Activated CD4-positive, CD25-positive, alpha-beta regulatory T cell (primary cell): ENCODE measurements around the gene ANKZF1.

Experiments
- DNase-seq, 4 experiments: peaks; one replicate each; lab custom pipeline; 2025; lab: John Stamatoyannopoulos, UW

ANKZF1 gene

DNA sequence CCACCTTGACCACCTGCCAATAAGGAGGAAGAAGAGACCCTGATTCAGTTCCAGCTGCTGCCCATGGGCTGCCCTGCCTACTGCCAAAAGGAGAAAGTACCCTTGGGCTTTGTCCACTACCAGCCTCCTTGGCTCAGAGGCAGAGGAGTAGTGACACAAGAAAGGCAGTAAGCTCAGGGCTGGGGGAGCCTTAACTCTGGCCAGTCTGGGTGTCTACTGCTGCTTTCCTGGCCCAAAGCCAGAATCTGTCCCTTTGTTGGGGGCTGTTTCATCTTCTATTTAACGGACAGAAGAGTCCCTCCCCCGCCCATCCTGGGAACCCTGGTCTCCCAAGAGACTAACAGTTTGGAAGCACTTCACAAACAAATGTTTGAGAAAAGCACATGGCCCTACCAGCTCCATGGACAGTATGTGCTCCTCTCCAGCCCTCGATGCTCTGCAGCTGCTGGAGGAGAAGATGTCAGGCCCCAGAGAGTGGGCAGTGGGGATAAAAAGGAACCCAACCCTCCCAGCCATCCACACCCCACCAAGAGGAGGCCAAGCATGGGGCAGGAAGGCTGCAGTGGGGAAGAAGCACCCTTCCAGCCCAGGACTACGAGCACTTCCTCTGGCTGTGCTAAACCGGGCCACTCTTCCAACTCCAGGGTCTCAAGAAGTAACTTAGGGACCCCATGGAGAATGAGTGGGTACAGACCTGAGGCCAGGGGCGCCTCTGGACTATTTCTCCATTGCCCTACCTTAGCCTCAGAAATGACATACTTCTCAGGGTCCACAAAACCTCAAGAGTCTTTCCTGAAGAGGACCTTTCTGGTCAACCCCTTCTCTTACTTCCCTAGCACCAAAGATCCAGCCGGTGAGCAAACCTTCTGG lies 1.3 kb upstream of the ANKZF1 start:
- DNase-seq, result no peak

DNA sequence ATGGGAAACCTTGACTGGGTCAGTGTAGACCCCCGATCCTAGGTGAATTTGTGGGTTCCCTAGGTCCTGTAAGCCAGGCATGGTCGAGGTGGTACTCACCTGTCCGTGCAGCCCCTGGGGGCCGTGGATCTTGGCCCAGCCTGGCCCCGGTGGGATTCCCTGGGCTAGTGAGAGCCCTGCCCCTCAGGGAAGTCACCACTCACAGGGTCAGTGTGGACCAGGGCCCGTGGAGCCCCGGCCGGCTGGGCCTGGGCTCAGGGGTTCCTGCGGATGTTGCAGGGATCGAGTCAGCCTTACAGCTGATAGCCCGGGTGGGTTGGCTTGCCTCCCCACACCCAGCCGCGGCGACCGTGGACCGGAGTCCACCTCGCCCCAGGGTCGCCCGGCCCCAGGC lies 698 bp upstream of the ANKZF1 start:
- no peak for DNase-seq

DNA sequence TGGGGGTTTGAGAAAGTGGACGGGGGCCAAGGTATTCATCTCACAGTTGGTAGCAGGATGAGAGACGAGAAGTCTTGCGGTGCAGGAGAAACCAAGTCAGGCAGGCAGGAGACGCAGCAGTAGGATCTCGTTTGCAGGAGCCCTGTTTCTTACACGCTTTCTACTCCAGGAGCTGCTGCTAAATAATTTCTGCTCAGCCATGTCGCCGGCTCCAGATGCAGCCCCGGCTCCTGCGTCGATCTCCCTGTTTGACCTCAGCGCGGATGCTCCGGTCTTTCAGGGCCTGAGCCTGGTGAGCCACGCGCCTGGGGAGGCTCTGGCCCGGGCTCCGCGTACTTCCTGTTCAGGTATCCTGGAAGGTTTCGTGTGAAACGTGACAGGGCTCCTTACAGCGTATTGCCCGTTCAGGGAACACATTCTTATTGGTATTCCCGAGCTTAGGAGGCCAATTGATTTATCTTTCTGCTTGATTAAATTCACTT lies 494 bp downstream of the ANKZF1 start:
- DNase-seq, result no peak

DNA sequence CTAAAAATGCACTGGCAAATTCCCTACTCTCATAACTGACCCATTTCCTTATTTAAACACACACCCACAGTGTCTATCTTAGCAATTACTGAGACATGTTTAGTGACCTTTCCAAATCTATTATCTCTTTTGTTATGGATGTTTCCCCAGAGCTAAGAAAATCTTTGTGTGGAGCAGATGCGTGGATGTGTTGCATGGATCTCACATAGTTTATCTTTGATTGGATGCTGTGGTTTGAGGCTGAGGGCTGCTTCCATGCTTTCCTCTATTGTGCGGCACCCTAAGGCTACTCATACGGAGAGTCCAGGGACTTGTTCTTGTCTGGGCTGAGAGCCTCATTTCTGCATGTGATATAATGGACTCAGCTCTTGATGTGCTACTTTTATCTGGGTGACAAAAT lies 4.7 kb downstream of the ANKZF1 start:
- DNase-seq, result no peak

DNA sequence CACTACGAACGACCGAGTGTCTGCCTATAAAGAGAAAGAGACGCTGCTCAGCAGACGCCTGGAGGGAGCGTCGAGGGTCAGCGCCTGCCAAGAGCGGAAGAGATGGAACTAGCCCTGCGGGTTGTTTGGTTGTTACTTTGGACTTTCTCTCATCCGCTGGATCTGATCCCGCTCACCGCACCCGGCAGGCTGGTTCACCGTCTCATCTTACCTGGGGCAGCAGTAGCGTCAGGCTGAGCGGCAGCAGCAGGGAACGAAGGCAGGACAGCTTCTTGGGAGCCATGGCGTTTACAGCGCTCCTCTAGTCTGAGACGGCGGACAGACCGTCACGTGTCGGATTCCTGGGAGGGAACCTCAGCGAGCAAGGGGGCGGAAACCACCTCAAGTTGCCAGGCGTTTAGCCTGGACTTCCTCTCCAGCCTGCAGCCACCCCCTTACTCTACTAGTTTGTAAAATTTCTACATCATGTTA lies 13.7 kb downstream of the ANKZF1 start:
- DNase-seq, result no peak

DNA sequence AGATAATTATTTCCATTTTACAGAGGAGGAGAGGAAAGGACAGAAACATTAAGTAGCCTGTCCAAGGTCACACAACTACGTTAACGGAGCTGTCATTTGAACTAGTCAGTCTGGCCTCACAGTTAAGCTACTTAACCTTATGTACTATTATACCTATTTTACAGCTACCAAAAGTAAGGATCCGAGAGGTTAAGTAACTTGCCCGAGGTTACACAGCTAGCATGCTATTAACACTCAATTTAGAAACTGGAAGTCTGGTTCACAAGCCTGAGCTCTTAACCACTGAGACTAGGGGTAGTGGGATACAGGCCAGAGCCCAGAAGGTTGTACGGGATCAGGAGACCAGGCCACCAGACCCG lies 15.2 kb downstream of the ANKZF1 start:
- no peak for DNase-seq

DNA sequence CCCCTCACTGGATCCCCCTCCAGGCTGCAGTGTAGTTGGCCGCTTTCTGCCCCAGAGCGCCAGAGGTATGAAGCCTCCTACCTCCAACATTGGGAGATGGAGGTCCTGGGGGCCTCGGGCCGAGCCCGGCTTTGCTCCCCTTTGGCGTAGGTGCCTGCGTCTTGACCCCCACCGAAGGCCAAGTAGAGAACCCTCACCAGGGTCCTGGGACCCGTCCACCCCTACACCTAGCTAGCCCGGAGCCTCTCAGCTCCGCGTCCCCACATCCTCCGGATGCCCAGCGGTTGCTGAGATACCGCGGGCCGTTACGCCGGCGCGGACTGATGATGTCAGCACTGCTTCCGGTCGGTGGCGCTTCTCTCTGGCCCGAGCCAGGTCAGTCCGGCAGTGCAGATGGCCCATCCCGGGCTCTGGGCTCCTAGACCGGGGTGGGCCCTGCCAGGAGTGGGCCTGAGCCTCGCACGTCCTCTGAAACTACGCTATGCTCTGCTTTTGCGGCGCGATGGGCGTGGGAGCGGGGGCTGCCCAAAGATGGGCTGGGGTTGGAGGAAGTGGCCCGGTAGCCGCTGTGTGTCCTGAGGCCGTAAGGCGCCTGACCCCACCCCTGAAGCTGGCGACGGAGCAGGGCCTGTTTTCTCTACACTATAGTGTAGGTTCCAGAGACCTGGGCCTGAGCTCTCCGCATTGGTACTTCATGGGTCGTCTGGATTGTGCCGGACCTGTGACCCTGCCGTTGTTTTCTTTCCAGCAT lies 15.7 kb downstream of the ANKZF1 start, which contains the start of the genes GLB1L and STK16:
Gene GLB1L, minus strand, starts transcription at position 297 of the 751 bp plus-strand sequence. CDS start 1,871 bp downstream, outside the sequence.
Gene STK16, plus strand, starts transcription at position 332 of the 751 bp plus-strand sequence. CDS start 521 bp downstream, outside the sequence.
- DNase-seq, result peak; percentile 80 to 87 (median 82)

DNA sequence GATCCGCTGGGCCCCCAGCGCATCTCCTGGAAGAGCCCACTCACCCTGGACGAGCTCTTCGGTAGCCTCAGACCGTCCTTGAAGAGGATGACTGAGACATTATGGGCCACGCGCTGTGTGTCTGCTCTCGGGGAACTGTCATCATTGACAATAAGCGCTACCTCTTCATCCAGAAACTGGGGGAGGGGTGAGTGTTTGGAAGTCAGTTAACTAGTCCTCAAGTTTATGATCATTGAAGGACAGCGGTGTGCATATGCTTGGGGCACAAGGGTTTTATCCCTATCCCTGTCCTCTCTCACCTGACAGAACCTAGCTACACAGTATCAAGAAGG lies 16.3 kb downstream of the ANKZF1 start:
- DNase-seq, result no peak

DNA sequence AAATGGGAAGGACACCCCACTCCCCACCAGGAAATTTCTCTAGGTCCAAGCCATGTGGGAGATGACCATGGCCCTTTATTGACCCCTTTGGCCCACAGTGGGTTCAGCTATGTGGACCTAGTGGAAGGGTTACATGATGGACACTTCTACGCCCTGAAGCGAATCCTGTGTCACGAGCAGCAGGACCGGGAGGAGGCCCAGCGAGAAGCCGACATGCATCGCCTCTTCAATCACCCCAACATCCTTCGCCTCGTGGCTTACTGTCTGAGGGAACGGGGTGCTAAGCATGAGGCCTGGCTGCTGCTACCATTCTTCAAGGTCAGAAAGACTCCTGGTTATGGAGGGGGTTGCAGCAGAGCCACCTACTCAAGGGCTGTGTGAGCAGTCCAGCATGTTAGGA lies 17.0 kb downstream of the ANKZF1 start:
- DNase-seq, result no peak

DNA sequence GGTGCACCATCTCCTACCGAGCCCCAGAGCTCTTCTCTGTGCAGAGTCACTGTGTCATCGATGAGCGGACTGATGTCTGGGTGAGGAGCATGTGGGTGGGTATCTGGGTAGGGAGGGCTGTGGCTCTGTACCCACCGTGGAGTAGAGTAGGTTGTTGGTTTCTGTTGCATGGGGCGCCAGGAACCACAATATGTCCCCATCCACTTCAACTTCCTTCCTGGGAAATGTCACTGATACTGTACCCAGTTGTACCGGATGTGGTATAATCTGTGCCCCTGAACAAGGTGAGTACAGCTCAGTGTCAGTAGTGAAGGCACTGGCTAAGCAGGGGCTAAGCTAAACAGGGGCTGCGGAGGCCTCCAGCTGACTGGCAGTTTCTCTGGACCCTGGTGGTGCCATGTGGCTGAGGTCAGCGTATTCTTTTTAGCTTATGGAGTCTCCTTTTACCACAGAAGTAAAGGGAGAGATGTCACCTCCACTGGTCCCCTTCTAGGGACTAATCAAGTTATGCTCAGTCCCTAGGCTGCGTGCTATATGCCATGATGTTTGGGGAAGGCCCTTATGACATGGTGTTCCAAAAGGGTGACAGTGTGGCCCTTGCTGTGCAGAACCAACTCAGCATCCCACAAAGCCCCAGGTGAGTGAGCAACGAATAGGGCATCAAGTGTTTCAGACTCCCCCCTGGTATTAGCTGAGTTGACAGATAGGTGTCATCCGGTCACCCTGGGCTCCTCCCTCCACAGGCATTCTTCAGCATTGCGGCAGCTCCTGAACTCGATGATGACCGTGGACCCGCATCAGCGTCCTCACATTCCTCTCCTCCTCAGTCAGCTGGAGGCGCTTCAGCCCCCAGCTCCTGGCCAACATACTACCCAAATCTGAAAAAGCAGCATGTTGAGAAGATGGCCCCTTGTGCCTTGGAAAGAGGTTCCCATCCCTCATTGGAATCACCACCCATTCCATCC lies 18.4 kb downstream of the ANKZF1 start:
- peak in 1 of 4 experiments; percentile 27 for DNase-seq

DNA sequence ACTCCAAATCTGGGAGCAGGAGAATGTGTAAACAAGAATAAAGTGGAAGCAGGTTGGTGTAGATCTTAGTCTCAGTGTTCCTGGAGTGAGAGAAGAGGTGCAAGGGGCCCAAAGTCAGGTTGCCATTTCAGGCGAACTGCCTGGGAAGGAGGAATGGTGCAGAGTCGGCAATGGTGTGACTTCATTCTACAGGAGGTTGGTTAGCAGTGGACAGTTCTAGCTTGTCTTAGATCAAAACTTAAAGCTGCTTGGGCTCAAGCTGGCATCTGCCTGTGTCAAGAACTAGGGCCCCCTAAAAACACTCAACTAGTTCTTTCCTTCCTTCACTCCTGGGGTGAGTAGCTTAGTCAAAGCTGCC lies 19.2 kb downstream of the ANKZF1 start:
- no peak for DNase-seq

DNA sequence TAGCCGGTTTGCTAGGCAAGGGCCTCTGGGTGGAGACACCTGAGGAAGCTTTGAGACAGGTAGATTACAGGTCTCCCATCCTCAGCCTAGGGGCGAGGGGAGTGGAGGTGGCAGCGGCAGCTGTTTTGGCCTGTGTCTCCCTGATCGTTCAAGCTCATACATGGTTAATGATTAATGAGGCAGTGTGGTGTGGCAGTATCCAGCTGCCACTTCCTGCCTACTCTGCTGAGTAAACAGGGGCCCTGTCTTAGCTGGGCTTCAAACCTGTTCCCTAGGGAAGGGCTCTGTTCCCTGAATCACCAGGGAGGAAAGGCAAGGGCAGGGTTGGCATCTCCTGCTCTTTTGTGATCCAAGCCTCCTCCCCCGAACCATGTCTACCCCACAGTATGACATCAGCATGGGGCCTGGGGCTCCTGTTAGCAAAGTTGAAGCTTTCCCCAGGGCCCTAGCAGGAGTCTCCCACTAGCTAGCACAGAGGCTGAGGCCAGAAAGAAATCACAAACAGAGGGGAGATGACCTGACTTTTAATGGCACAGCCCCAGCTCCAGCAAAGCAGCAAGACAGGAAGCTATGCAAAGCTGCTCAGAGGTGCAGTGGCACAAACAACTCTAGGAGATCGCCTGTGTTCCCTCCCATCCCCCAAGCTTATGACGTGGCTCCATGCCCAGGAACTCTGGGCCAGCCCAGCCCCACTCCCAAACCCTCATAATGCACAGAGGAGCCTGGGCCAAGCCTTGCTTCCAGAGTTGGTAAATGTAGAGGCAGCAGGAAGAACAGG lies 19.8 kb downstream of the ANKZF1 start:
- no peak for DNase-seq

DNA sequence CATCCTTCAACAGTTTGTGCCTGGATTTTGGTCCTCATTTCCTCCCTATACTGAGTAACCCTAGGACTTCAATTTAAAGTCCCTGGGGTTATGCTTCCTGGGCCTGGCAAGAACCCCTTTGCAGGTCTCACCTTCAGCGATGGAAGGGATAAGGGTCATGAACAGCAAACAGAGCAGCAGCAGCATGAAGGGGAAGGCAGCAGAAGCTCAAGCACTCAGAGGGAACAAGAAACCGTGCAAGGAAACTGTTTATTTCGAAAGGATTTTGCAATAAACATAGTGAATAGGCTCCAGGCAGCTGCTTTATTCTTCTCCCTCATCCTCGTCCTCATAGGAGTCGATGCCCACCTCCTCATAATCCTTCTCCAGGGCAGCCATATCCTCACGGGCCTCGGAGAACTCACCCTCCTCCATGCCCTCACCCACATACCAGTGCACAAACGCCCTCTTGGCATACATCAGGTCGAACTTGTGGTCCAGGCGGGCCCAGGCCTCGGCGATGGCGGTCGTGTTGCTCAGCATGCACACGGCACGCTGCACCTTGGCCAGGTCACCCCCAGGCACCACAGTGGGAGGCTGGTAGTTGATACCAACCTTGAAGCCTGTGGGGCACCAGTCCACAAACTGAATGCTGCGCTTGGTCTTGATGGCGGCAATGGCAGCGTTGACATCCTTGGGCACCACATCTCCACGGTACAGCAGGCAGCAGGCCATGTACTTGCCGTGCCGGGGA lies 20.6 kb downstream of the ANKZF1 start:
- no peak for DNase-seq

DNA sequence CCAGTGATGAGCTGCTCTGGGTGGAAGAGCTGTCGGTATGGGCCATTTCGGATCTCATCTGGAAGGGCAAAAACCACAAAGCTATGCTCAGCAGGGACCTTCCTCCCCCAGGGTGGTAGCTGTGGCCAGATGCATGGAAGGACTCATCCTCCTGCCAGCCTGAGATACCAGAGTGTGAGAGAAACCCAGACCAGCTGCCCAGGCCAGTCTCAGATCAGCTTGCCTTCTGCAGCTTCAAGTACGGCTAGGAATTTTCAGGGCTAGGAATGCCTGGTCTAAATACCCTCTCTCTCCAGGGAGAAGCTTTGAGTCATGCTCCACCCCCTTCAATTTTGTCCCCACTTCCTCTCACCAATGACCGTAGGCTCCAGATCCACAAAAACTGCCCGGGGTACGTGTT lies 22.1 kb downstream of the ANKZF1 start:
- no peak for DNase-seq

DNA sequence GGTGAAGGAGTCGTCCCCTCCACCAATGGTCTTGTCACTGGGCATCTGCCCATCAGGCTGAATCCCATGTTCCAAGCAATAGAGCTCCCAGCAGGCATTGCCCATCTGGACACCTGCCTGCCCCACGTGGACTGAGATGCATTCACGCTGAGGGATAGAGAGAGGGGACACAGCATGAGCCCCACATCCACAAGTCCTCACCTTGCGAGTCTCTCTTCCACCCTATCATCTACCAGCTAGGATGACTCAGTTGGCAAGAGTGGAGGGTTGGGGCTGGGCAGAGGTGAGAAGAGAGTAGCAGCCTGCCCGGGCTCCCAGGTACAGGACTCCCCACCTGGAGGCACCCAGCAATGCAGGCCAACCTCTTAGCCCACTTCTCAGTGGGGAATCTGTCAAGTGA lies 22.5 kb downstream of the ANKZF1 start:
- no peak for DNase-seq

DNA sequence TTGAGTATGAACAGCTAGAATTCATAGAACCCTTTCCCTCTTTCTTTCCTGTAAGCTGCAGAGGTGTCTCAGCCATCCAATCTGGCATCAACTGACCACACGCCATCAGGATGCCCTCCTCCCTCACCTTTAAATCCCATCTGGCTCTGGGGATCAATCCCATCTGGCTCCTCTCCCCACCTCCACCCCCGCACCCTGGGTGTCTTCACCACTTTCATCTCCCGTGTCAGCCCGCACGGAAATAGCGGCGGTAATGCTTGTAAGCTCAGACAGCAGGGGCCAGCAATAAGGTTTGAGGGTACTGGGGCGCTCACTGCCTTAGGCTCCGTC lies 22.9 kb downstream of the ANKZF1 start:
- no peak for DNase-seq

DNA sequence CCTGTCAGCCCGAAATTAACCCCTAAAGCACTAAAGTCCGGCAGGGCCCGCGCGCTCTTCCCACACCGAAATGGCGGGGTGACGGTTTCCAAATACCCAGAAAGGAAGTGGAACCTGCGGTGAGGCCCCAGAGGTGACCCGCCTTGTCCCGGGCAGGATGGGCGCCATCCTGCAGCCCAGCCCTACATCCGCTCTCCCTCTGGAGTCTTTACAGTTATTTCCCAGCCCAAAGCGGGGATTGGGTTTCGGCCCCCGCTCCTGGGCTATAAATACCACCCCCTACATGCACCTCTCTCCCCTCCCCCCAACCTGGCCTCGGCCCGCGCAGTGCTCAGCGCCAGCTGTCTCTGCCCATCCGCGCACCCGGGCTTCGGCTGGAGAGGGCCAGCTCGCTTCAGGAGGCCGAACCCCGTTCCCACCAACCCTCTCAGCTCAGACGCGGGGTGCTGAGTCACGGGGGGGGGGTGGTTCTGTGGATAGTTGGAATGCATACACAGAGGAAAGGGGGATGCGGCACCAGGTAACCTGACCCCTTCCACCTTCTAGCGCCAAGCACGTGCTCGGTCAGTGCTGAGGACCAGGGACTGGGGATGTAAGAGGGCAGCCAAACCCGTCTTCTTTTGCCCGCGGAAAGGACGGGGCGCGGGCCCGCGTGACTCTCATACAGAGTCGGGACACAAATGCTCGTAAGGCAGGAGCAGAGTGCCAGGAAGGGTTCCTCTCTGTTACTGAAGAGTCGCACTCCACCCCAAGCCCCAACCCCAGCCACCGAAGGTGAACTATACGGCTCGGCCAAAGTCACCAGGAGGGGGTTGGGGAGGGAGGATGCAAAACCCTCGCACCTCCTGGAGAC lies 23.5 kb downstream of the ANKZF1 start, which contains the start of gene TUBA4B:
Gene TUBA4B, plus strand, starts transcription at position 344 of the 853 bp plus-strand sequence. Its CDS starts 165 bp downstream, at position 509.
- peak in 2 of 4 experiments; percentile 18 to 23 for DNase-seq

DNA sequence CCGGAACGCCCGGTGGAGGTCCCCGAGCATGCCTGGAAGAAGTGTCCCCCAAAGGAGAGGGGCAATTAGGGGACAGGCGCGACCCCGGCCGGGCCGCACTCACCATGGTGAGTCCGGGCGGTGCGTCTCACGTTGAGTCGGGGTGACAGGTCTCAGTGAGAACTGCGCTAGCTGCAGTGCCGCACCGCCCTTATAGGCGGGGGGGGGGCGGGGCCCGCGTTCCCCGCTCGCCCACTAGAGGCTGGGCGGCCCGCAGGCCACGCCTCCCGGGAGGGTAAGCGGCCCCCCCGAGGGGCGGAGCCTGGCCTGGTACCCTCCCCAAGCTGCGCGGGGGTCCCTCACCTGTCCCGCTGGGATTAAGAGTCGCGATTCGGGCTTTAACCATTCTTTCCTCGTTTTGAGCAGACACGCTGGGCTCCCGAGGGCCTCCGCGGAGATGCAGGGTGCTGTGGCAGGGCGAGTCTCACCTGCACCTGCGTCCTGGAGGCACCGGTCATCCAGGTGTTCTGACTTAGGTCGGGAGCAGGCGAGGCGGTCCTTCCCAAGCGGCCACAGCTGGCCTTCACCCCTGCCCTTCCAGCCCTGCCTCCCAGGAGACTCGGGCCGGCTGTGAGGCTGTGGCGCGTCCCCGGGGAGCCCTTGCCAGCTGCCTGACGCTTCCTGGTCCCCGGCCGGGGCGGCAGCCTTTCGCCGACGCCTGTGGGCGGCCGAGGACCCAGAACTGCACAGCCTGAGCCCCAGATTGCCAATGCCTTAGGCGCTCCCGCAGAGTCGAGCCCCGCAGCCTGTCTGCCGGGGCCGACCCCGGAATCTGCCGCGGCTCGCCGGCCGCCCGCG lies 24.4 kb downstream of the ANKZF1 start, which contains the start of gene TUBA4A:
Gene TUBA4A, minus strand, starts transcription at position 166 of the 837 bp plus-strand sequence. Its CDS starts 60 bp downstream, at position 106.
- peak; percentile 81 to 90 (median 87) for DNase-seq
